Mesothelial cell of epicardium (in vitro differentiated cells): ENCODE data around the gene CIPC. TPM values are rescaled to one million over a fixed set of nuclear protein-coding genes. Genes with fewer than 3 reads are reported as not detected.

Experiments used
- DNase-seq, 2 experiments: peaks; one replicate each; pipeline ENCODE4 v3.0.0; 2021; ENCODE audit warnings: low spot score in 2 of 2; ENCODE audit not compliant: unreplicated experiment in 2 of 2
- H3K27ac Mint-ChIP-seq: 2 replicates; pipeline ENCODE4 v1.8.0; 2021; ENCODE audit warnings: mixed read lengths
- H3K27me3 Mint-ChIP-seq: 2 replicates; pipeline ENCODE4 v1.8.0; 2021; ENCODE audit warnings: low read depth, mixed read lengths
- H3K36me3 Mint-ChIP-seq: 2 replicates; pipeline ENCODE4 v1.8.0; 2021; ENCODE audit warnings: mixed read lengths
- H3K4me1 Mint-ChIP-seq: 2 replicates; pipeline ENCODE4 v1.8.0; 2021; ENCODE audit warnings: mixed read lengths
- H3K4me3 Mint-ChIP-seq: 2 replicates; pipeline ENCODE4 v1.8.0; 2021; ENCODE audit warnings: mild to moderate bottlenecking, moderate library complexity, mixed read lengths
- H3K9me3 Mint-ChIP-seq: 2 replicates; pipeline ENCODE4 v1.8.0; 2021; ENCODE audit warnings: mixed read lengths
- total RNA-seq: library from RNA; stranded (reverse); gene quantifications from 3 replicates; pipeline ENCODE4 v1.2.1, GENCODE V29; 2021
- TF ChIP-seq, protein P1 (sequence below): fragments of 200-600 bp; sonication (generic); IDR thresholded peaks from one replicate; pipeline ENCODE4 v1.5.0; 2021; ENCODE audit warnings: antibody characterized with exemption; ENCODE audit not compliant: unreplicated experiment

CIPC gene
- total RNA-seq, 1 donor from 2014 or later: 22.9 TPM

DNA sequence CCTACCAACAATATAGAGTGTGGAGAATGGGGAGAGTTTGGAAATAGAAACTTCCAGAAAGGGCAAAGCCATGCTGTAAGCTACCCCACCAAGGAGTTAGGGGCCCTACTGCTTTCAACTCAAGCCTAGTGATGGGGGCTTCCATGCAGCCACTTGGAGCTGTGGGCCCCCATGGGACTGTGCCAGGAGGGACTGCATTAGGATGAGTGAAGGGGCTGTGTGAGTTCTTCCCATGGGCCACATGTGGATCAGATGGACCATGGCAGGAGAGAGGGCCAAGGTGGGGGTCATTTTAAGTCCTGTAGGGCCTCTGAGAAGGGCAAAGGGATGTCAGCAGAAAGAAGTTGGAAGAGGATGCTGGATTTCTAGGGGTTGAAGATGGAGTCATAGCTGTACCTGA is 23.1 kb upstream of the CIPC start:
- Mint-ChIP-seq H3K9me3 (peaks cover 9% of the 10 kb centered on the region), H3K4me1 (peaks cover 32% of the 10 kb centered on the region), H3K27ac (peak overlapping the region; percentile 80), H3K27me3 (no peaks in the 10 kb centered on the region), H3K4me3 (no peak overlapping the region), H3K36me3 (no peaks in the 10 kb centered on the region)
- TF ChIP-seq, protein P1, sequence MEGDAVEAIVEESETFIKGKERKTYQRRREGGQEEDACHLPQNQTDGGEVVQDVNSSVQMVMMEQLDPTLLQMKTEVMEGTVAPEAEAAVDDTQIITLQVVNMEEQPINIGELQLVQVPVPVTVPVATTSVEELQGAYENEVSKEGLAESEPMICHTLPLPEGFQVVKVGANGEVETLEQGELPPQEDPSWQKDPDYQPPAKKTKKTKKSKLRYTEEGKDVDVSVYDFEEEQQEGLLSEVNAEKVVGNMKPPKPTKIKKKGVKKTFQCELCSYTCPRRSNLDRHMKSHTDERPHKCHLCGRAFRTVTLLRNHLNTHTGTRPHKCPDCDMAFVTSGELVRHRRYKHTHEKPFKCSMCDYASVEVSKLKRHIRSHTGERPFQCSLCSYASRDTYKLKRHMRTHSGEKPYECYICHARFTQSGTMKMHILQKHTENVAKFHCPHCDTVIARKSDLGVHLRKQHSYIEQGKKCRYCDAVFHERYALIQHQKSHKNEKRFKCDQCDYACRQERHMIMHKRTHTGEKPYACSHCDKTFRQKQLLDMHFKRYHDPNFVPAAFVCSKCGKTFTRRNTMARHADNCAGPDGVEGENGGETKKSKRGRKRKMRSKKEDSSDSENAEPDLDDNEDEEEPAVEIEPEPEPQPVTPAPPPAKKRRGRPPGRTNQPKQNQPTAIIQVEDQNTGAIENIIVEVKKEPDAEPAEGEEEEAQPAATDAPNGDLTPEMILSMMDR: no peak
- no peak for DNase-seq

DNA sequence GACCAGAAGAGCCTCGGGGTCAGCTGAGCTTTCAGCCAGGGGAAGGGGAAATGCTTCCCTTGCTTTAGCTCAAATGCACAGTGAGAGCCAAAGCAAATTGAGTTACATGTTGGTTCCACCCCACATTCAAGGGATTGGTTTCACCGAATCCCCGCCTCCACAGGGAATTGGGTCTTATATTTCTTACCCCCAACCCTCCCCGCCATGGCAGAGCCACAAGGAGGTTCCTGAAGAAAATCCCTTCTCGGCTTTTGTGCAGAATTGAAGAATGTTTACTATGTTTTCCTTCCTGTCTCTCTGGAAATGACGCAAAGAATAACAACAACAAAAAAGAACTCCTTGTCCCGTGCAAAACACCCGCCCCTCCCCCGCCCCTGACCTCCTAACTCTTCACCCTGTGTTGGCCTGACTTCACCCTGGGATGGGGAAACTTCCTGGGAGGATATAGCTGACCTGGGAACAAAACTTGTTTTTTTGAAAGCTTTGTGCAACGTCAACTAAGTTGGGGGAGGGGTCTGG is 21.9 kb upstream of the CIPC start:
- H3K4me3 Mint-ChIP-seq: peak overlapping the region; percentile 56

DNA sequence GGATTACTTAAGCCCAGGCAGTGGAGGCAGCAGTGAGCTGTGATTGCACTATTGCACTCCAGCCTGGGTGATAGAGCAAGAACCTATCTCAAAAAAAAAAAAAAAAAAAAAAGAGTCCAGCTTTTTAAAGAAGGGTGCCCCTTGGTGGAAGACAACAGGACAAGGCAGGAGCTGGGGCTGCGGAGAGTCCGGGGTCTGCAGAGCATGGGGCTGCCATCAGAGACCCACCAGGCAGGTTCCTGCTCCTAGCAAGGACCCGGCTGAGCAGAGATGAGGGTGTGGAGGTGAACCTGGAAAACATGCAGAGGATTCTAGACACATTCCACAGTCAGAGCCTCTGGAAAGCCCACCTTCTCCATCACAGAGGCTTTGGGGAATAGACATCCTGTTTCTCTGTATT is 21.0 kb upstream of the CIPC start:
- no peak overlapping the region for H3K4me3 Mint-ChIP-seq
- H3K27me3 Mint-ChIP-seq: no peaks in the 10 kb centered on the region
- H3K4me1 Mint-ChIP-seq: peaks cover 23% of the 10 kb centered on the region
- peak overlapping the region; percentile 96 for H3K27ac Mint-ChIP-seq
- TF ChIP-seq, protein P1: no peak
- DNase-seq: no peak
- H3K36me3 Mint-ChIP-seq: peaks cover 2% of the 10 kb centered on the region
- peaks cover 12% of the 10 kb centered on the region for H3K9me3 Mint-ChIP-seq

More for the DNA sequence above, 21.9 kb upstream of the CIPC start:
- Mint-ChIP-seq H3K4me1 (peaks cover 23% of the 10 kb centered on the region), H3K27me3 (no peaks in the 10 kb centered on the region), H3K36me3 (peaks cover 2% of the 10 kb centered on the region), H3K9me3 (peaks cover 12% of the 10 kb centered on the region), H3K27ac (peak overlapping the region; percentile 96)
- DNase-seq: no peak
- TF ChIP-seq, protein P1: no peak

DNA sequence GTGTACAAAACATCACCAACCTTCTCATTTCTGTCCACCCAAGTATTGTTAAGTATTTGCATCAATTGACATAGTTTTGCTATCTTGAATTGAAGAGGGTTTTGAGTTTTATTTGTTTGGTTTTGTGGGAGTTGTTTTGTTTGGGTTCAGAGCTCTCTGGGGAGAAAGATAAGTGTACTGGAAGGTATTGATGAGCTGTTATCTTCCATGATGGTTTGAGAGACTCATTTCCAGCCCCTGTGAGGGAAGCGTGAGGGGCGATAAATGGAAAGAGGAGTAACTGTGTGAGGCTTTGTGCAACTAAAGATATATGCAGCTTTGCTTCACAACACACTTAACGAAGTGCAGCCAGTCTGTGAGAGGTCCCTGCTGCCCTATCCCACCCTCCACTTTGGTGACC is 15.7 kb upstream of the CIPC start:
- H3K27me3 Mint-ChIP-seq: no peaks in the 10 kb centered on the region
- no peak overlapping the region for H3K27ac Mint-ChIP-seq
- peaks cover 2% of the 10 kb centered on the region for H3K36me3 Mint-ChIP-seq
- H3K9me3 Mint-ChIP-seq: peaks cover 8% of the 10 kb centered on the region
- TF ChIP-seq, protein P1: no peak
- H3K4me3 Mint-ChIP-seq: no peak overlapping the region
- H3K4me1 Mint-ChIP-seq: peaks cover 32% of the 10 kb centered on the region
- DNase-seq: no peak

DNA sequence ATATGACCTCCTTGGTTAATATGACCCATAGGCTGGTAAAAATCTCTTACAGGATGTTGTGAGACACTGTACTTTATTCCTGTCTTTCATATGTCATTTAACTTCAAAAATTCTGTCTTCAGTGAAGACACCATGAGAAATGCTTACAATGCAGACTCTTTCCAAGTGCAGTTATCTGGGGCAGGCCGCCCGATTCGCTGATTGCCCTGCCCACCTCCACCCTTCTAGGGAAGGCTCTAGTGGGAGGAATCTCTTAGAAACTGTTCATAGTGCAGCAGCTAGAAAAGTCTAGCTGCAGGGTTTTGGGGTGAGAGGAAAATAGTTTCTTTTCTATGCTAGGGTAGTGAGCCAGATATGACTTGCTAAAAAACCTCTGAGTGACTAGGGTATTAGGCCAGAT is 15.0 kb upstream of the CIPC start:
- H3K4me3 Mint-ChIP-seq: no peak overlapping the region
- no peak for DNase-seq
- peak overlapping the region; percentile 10 for H3K27ac Mint-ChIP-seq
- no peaks in the 10 kb centered on the region for H3K27me3 Mint-ChIP-seq
- TF ChIP-seq, protein P1: no peak
- H3K9me3 Mint-ChIP-seq: peaks cover 8% of the 10 kb centered on the region
- peaks cover 39% of the 10 kb centered on the region for H3K4me1 Mint-ChIP-seq
- peaks cover 2% of the 10 kb centered on the region for H3K36me3 Mint-ChIP-seq

DNA sequence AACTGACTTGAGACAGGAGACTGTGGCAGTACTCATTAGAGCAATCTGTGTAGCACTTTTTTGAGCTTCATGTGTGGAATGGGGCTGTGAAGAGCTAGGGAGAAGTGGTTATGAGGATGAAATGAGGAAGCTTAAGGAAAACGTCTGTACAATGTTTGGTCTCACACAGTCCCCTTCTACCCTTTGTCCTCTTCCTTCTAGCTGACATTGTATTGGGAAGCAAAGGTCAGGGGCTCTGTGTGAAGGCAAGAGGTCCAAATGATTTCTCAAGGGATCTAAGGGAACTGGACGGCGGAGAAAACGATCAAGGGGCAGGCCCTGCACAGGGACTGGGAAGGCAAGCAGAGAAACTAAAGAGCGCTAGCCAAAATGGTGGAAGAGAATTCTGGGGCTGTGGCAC is 13.1 kb upstream of the CIPC start:
- H3K36me3 Mint-ChIP-seq: peaks cover 2% of the 10 kb centered on the region
- H3K27me3 Mint-ChIP-seq: no peaks in the 10 kb centered on the region
- TF ChIP-seq, protein P1: no peak
- peak overlapping the region; percentile 99 for H3K27ac Mint-ChIP-seq
- H3K4me3 Mint-ChIP-seq: no peak overlapping the region
- peaks cover 52% of the 10 kb centered on the region for H3K4me1 Mint-ChIP-seq
- no peak for DNase-seq
- H3K9me3 Mint-ChIP-seq: peaks cover 3% of the 10 kb centered on the region
